Loucy (cell line): ENCODE results near the gene TBC1D12.
"Not testable (repeated sequence)": the region's sequence is repeated elsewhere in the genome, so short reads cannot be mapped to it uniquely, and the experiment has no call there.

Source experiments
- H2AFZ ChIP-seq: fragments of 200-600 bp; sonication (generic); 2 replicates; pipeline ENCODE4 v1.6.0; 2016; ENCODE audit warnings: antibody characterized with exemption, mild to moderate bottlenecking, low read length, moderate library complexity
- H3F3A ChIP-seq: fragments of 200-600 bp; 2 replicates; pipeline ENCODE4 v1.6.0; 2016; ENCODE audit warnings: antibody characterized with exemption, low read depth, mild to moderate bottlenecking
- H3K27me3 ChIP-seq: fragments of 200-600 bp; sonication (generic); 2 replicates; pipeline ENCODE4 v1.6.1; 2014; ENCODE audit warnings: low read length, mild to moderate bottlenecking; ENCODE audit not compliant: insufficient read depth, poor library complexity, severe bottlenecking
- H3K36me3 ChIP-seq: fragments of 200-600 bp; sonication (generic); 2 replicates; pipeline ENCODE4 v1.6.1; 2016; ENCODE audit warnings: low read length; ENCODE audit not compliant: insufficient read depth
- H3K4me1 ChIP-seq: fragments of 200-600 bp; sonication (generic); 2 replicates; pipeline ENCODE4 v1.5.1; 2014; ENCODE audit warnings: low read length, mild to moderate bottlenecking; ENCODE audit not compliant: insufficient read depth, poor library complexity, severe bottlenecking
- H3K4me2 ChIP-seq: fragments of 200-600 bp; sonication (generic); 2 replicates; pipeline ENCODE4 v1.6.0; 2014; ENCODE audit warnings: antibody characterized with exemption, low read length, low read depth, mild to moderate bottlenecking; ENCODE audit not compliant: poor library complexity, severe bottlenecking
- H3K4me3 ChIP-seq: fragments of 200-600 bp; sonication (generic); 2 replicates; pipeline ENCODE4 v1.5.1; 2014; ENCODE audit warnings: low read length, mild to moderate bottlenecking, mixed read lengths; ENCODE audit not compliant: poor library complexity, severe bottlenecking
- H3K79me2 ChIP-seq: fragments of 200-600 bp; sonication (generic); 2 replicates; pipeline ENCODE4 v1.6.1; 2014; ENCODE audit warnings: low read length; ENCODE audit not compliant: insufficient read depth
- H3K9ac ChIP-seq: fragments of 200-600 bp; sonication (generic); 2 replicates; pipeline ENCODE4 v1.6.0; 2014; ENCODE audit warnings: mild to moderate bottlenecking, low read depth, low read length, moderate library complexity; ENCODE audit not compliant: poor library complexity, severe bottlenecking
- H3K9me2 ChIP-seq: fragments of 200-600 bp; sonication (generic); replicated peaks from 2 replicates; pipeline ENCODE4 v1.6.1; 2016; ENCODE audit warnings: low read depth, low read length, mixed read lengths
- H3K9me3 ChIP-seq: fragments of 200-600 bp; sonication (generic); 2 replicates; pipeline ENCODE4 v1.6.1; 2014; ENCODE audit warnings: mild to moderate bottlenecking, antibody characterized with exemption, low read length, low read depth; ENCODE audit not compliant: insufficient read depth
- H4K20me1 ChIP-seq: fragments of 200-600 bp; sonication (generic); 2 replicates; pipeline ENCODE4 v1.6.0; 2014; ENCODE audit warnings: antibody characterized with exemption, low read length, mild to moderate bottlenecking; ENCODE audit not compliant: insufficient read depth, poor library complexity, severe bottlenecking
- EZH2phosphoT487 ChIP-seq: fragments of 200-600 bp; IDR thresholded peaks from 2 replicates; pipeline ENCODE4 v1.6.1; 2018; ENCODE audit warnings: antibody characterized with exemption, mild to moderate bottlenecking, moderate library complexity, borderline replicate concordance
- TF ChIP-seq, protein P1 (sequence below): fragments of 200-600 bp; sonication (generic); conservative IDR thresholded peaks from 2 replicates; pipeline ENCODE4 v1.5.1; 2014; ENCODE audit warnings: mild to moderate bottlenecking, antibody characterized with exemption, low read length

The TBC1D12 gene

DNA sequence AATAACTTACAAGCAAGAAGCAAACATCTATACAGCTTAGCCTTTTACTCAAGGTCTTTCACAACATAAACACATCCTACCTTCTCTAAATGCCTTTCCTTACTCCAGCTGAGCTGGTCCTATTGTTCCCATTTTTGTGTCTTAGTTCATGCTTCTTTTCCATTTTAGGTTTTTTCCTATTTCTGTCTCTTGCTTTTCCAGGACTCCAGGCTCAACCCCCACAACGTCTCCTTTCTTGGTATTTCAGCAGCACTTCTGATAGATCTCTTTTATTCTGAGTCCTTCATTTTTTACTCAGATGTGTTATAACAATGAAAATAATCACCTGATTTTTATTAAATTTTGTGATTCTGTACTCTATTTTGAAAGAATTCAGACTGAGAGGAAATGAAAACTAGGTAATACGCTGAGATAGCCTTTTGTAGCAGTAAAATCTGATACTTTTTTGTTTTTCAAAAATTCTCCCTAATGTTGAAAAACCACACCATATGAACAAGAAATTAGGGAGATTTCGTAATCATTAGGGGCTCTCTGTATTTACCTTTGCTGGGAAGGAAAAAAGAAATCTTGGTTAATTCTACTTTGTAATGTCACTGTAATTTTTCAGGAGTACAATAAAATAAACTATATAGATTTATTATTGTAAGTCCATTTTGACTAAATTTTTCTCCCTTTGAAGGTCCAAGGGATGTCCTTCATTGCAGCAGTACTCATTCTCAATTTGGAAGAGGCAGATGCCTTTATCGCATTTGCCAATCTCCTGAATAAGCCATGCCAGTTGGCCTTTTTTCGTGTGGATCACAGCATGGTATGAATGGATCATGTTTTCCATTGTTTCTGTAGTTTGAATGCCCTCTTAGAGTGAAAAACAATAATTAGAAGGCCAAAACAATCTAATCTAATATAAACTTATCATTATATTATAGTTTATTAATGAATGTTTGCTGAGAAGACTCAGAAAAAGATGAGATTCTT is 119.2 kb downstream of the TBC1D12 start:
- H3K4me2 ChIP-seq = no peak overlapping the region
- no peaks in the 10 kb centered on the region for H3F3A ChIP-seq
- no peaks in the 10 kb centered on the region for H3K9me2 ChIP-seq
- TF ChIP-seq EZH2phosphoT487 = no peak
- TF ChIP-seq, protein P1, sequence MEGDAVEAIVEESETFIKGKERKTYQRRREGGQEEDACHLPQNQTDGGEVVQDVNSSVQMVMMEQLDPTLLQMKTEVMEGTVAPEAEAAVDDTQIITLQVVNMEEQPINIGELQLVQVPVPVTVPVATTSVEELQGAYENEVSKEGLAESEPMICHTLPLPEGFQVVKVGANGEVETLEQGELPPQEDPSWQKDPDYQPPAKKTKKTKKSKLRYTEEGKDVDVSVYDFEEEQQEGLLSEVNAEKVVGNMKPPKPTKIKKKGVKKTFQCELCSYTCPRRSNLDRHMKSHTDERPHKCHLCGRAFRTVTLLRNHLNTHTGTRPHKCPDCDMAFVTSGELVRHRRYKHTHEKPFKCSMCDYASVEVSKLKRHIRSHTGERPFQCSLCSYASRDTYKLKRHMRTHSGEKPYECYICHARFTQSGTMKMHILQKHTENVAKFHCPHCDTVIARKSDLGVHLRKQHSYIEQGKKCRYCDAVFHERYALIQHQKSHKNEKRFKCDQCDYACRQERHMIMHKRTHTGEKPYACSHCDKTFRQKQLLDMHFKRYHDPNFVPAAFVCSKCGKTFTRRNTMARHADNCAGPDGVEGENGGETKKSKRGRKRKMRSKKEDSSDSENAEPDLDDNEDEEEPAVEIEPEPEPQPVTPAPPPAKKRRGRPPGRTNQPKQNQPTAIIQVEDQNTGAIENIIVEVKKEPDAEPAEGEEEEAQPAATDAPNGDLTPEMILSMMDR = no peak
- no peaks in the 10 kb centered on the region for H4K20me1 ChIP-seq
- no peaks in the 10 kb centered on the region for H3K79me2 ChIP-seq
- H3K4me3 ChIP-seq = no peak overlapping the region
- no peaks in the 10 kb centered on the region for H3K36me3 ChIP-seq
- H3K9ac ChIP-seq = no peak overlapping the region
- no peaks in the 10 kb centered on the region for H3K4me1 ChIP-seq
- no peak overlapping the region for H2AFZ ChIP-seq
- no peaks in the 10 kb centered on the region for H3K27me3 ChIP-seq
- no peaks in the 10 kb centered on the region for H3K9me3 ChIP-seq

DNA sequence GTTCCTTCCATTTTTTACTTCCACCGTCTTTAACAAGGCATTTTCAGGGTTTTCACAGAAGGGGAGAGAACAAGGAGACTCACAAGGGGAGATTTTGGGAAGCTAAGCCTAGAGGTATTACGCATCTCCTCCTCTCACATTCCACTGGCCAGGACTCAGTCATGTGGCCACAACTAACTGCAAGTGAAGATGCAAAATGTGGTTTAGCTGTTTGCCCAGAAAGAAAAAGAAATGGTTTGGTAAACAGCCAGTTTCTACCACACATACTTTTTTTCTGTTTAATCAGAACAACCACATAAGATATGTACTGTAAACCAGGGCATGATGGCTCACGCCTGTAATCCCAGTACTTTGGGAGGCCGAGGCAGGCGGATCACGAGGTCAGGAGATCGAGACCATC is 121.8 kb downstream of the TBC1D12 start:
- H3K9ac ChIP-seq = no peak overlapping the region
- no peak for TF ChIP-seq EZH2phosphoT487
- TF ChIP-seq, protein P1 = no peak
- H4K20me1 ChIP-seq = no peaks in the 10 kb centered on the region
- H3K4me1 ChIP-seq = no peaks in the 10 kb centered on the region
- H3K79me2 ChIP-seq = no peaks in the 10 kb centered on the region
- H3K36me3 ChIP-seq = no peaks in the 10 kb centered on the region
- H3K9me2 ChIP-seq = no peaks in the 10 kb centered on the region
- H3K4me2 ChIP-seq = no peak overlapping the region
- H3F3A ChIP-seq = no peaks in the 10 kb centered on the region
- H2AFZ ChIP-seq = no peak overlapping the region
- no peaks in the 10 kb centered on the region for H3K27me3 ChIP-seq
- no peaks in the 10 kb centered on the region for H3K9me3 ChIP-seq
- H3K4me3 ChIP-seq = no peak overlapping the region

- TF ChIP-seq, protein P1 = no peak
- no peak for TF ChIP-seq EZH2phosphoT487
- Histone ChIP-seq H3K27me3 (no peaks in the 10 kb centered on the region), H3K36me3 (no peaks in the 10 kb centered on the region), H3K9me3 (no peaks in the 10 kb centered on the region), H3K9me2 (no peaks in the 10 kb centered on the region), H3K9ac (no peak overlapping the region), H3F3A (no peaks in the 10 kb centered on the region), H2AFZ (no peak overlapping the region), H3K79me2 (no peaks in the 10 kb centered on the region), H3K4me2 (no peak overlapping the region), H3K4me1 (no peaks in the 10 kb centered on the region), H4K20me1 (no peaks in the 10 kb centered on the region), H3K4me3 (no peak overlapping the region)
Measured at GRCh38 chr10:94524711-94525110, 122.4 kb downstream of the TBC1D12 start.

- not testable (repeated sequence) for H3K36me3 ChIP-seq, H3K9me2 ChIP-seq, H4K20me1 ChIP-seq, H3K9ac ChIP-seq, H3K4me3 ChIP-seq, H2AFZ ChIP-seq, H3K4me1 ChIP-seq, H3K9me3 ChIP-seq, H3F3A ChIP-seq, H3K4me2 ChIP-seq, H3K27me3 ChIP-seq, H3K79me2 ChIP-seq
Measured at GRCh38 chr10:94531550-94531949, 129.2 kb downstream of the TBC1D12 start.
